22Rv1 (cell line): Measurements from ENCODE around the gene LUM.

Experiments used
- ZFX ChIP-seq: fragments of 450-650 bp; IDR thresholded peaks from 2 replicates; pipeline ENCODE4 v1.6.1; 2017; ENCODE audit warnings: antibody characterized with exemption, borderline replicate concordance
- TF ChIP-seq, protein P1 (sequence below): fragments of 450-650 bp; IDR thresholded peaks from 2 replicates; pipeline ENCODE4 v1.5.1; 2017; ENCODE audit warnings: mild to moderate bottlenecking

DNA sequence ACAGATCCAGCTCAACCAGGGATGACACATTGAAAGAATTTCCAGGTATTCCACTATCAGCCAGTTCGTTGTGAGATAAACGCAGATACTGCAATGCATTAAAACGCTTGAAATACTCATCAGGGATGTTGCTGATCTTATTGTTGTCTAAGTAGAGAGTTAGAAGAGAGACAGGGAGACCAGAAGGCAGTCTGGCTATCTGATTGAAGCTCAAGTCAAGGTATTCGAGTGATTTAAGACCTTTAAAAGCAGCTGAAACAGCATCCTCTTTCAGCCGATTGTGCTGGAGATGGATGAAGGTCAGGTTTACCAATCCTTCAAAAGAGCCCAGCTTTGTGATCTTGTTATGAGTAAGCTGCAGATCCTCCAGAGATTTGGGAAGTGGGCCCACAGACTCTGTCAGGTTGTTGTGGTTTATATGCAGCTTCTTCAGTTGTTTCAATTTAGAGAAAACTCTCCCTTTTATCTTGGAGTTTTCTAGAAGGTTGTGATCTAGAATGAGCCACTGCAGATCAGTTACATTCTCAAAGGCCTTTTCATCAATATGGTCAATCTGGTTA lies 3.0 kb downstream of the LUM start:
- TF ChIP-seq, protein P1, sequence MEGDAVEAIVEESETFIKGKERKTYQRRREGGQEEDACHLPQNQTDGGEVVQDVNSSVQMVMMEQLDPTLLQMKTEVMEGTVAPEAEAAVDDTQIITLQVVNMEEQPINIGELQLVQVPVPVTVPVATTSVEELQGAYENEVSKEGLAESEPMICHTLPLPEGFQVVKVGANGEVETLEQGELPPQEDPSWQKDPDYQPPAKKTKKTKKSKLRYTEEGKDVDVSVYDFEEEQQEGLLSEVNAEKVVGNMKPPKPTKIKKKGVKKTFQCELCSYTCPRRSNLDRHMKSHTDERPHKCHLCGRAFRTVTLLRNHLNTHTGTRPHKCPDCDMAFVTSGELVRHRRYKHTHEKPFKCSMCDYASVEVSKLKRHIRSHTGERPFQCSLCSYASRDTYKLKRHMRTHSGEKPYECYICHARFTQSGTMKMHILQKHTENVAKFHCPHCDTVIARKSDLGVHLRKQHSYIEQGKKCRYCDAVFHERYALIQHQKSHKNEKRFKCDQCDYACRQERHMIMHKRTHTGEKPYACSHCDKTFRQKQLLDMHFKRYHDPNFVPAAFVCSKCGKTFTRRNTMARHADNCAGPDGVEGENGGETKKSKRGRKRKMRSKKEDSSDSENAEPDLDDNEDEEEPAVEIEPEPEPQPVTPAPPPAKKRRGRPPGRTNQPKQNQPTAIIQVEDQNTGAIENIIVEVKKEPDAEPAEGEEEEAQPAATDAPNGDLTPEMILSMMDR, result no peak
- TF ChIP-seq ZFX, result no peak
